Activated T-cell treated with anti-CD3 and anti-CD28 coated beads for 24 hours (primary cell): ENCODE measurements around the gene DMD.

Experiments
- DNase-seq: peaks from one replicate; pipeline ENCODE4 v3.0.0-alpha.2; 2020; ENCODE audit warnings: low read depth

The DMD gene

GRCh38 chrX:31854716-31855115 lies 1356.6 kb downstream of the DMD start:
- DNase-seq: no peak

DNA sequence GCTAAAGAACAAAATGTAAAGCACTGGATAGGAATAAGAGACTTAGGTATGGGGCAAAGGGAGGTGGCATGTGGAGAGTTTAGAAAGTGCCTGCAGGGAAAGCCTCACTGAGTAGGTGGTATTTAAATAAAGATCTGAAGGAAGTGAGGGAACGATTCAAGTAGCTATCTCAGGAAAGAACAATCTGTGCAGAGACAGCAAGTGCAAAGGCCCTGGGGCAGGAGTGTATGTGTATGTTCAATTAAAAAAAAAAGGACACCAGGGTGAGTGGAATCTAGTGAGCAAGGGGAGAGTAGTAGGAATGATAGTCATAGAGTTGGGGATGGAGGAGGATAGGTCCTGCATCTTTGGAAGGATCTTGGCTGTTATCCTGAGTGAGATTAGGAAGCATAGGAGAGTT lies 1359.6 kb downstream of the DMD start:
- no peak for DNase-seq

- no peak for DNase-seq
These were observed 1363.6 kb downstream of the DMD start for GRCh38 chrX:31847773-31848172.

DNA sequence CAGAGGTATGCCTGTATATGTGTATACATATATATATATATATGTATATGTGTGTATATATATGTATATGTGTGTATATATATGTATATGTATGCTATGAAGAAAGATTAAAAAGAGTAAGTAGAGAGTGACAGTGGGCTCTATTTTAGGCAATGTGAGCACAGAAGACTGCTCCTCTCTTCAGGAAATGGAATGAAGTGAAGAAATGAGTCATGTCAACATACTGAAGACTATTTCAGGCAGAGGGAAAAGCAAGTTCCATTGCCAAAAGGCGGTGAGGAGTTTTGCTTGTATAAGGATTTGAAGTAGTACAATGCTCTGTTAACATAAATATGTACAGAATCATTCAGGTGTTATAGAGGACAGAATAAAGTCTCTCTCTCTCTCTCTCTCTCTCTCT lies 1366.3 kb downstream of the DMD start:
- DNase-seq: no peak

- no peak for DNase-seq
These were observed 1372.7 kb downstream of the DMD start for GRCh38 chrX:31838617-31839016.

DNA sequence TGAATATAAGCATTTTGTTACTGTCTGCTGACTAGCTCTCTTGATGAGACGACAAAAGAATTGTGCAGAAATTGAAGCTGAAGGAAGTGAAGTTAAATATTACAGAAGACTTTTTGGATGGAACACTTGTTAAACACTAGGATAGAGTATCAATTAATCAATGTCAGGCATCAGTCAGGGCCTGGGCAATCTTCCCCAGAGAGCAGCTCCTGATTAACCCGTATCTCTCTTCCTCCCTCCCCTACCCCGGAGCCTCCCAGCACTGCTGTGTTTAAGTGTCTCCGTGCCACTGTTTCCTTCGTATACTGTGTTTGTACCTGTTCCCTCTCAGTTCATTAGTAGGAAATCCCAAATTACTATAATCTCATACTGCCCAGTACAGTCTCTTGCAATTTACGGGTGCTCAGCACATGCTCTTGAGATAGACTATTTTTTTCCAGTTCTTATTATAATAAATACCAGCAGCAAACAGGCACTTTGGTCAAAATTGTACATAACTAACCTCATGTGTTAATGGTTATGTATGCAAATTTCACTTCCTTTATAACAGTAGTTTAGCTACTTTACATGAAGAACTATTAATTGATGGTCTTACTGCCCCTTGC lies 1373.8 kb downstream of the DMD start:
- DNase-seq: no peak

DNA sequence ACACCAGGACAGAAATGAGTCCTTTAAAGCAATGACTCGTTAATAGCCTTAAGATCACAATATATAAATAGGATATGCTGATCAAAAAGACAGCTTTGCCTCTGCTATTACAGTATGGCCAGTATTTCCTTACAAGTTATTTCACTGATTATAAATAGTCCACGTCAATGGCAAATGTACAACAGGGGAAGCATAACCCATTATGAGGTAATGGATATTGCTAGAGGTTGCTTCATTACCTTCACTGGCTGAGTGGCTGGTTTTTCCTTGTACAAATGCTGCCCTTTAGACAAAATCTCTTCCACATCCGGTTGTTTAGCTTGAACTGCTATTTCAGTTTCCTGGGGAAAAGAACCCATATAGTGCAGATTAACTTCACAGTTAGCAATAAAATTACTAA lies 1374.9 kb downstream of the DMD start:
- DNase-seq: no peak

- no peak for DNase-seq
These were observed 1379.1 kb downstream of the DMD start for GRCh38 chrX:31832263-31832662.

DNA sequence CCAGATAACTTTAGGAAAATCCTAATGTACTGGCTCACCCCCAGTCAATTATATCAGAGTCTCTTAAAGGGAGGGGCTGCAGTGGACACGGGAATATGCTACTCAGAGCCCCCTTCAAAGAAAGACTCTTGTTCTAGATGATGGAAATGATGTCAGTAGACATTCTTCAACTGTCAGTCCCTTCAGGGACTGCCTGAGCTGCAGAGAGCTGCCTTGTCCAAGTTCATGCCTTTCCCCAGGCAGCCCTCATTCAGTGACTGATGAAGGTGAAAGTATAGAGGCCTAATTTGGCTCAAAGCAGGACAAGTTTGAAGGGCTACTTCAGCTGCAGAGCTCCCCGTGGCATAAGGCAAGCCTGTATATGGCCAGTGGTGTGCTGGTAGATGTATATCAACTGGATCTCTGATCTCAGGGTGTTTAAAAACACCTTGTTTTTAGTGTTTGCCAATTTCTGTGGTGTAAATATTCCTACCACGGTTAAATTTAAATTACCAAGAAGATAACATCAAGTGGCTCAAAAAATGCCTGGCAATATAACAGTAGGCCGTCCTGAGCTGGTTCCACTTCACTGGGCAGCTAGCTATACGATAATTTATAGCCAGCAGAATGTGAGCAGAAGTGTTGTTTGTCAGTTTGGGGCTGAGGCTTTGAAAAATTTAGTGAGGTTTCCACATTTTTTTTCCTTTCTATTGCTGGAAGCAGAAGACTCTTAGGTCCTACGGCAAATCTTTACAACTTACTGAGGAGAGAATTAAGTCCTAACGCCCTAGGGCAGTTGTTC lies 1390.7 kb downstream of the DMD start:
- DNase-seq: no peak

DNA sequence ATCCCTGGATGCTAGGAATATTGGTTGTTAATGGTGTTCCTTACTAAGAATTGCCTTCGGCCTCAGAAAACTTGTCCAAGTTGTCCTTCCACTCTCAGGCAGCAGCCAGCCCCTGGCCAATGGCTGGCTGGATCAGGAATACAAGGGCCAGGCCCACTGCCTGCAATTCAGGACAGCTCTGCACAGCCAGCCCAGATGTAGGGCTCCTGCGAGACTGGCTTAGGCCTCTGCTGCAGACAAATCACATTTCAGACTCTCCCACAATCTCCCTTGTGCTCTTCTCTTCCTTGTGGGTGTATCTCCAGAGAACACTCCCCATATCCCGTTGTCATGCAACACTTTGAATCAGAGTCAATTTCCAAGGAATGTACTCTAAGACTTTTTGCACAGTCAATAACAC lies 1391.9 kb downstream of the DMD start:
- no peak for DNase-seq

GRCh38 chrX:31811106-31811505 lies 1400.2 kb downstream of the DMD start:
- no peak for DNase-seq

- no peak for DNase-seq
These were observed 1403.0 kb downstream of the DMD start for GRCh38 chrX:31808357-31808756.

GRCh38 chrX:31807165-31807564 lies 1404.2 kb downstream of the DMD start:
- DNase-seq: no peak

DNA sequence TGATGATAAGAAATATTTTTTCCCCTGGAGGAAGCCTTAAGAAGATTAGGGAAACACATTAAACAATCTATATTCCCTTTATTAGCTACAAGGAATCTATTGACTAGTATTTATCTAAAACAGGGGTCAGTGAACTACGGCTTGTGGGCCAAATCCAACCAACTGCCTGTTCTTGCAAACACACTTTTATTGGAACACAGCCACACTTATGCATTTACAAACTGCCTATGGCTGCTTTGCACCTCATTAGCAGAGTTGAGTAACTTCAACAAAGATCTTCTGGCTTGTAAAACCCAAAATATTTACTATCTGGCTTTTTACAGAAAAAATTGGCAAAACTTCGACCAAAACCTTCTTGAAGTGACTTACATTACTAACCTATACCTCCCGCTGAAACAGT lies 1405.6 kb downstream of the DMD start:
- no peak for DNase-seq

DNA sequence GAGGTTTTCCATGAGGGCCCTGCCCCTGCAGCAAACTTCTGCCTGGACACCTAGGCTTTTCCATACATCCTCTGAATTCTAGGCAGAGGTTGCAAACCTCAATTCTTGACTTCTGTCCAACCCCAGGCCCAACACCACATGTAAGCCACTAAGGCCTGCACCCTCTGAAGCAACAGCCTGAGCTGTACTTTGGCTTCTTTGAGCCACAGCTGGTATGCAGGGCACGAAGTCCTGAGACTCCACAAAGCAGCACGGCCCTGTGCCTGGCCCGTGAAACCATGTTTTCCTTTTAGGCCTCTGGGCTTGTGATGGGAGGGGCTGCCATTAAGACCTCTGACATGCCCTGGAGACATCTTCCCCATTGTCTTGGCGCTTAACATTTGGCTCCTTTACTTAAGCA lies 1411.1 kb downstream of the DMD start:
- no peak for DNase-seq

DNA sequence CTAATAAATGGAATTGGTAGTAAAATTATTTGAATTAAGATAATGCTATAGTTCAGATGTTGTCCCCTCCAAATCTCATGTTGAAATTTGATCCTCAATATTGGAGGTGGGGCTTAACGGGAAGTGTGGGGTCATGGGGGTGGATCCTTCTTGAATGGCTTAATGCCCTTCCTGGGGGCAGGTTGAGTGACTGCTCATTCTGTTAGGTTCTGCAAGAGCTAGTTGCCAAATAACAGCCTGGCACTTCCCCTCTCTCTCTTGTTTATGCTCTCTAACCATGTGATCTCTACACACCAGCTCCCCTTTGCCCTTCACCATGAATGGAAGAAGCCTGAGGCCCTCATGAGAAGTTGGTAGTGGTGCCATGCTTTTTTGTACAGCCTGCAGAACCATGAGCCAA lies 1414.7 kb downstream of the DMD start:
- DNase-seq: no peak

DNA sequence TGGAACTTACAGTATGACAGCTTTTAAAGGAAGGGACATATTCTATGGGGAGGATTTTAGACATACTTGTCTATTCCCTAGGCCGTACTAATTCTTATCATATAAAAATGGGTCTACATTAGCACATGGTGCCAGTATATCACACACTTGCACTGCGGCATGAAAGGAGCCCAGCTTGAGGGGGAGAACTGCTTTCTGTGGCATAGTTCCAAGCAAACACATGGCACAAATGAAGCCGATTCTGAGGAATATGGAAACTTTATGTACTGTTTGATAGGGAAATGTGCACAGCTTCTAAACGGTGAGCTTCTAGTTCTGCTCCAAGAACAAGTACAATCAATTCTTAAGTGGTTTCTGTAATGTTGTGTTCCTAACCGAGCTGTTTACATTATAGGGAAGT lies 1463.9 kb downstream of the DMD start:
- DNase-seq: no peak

DNA sequence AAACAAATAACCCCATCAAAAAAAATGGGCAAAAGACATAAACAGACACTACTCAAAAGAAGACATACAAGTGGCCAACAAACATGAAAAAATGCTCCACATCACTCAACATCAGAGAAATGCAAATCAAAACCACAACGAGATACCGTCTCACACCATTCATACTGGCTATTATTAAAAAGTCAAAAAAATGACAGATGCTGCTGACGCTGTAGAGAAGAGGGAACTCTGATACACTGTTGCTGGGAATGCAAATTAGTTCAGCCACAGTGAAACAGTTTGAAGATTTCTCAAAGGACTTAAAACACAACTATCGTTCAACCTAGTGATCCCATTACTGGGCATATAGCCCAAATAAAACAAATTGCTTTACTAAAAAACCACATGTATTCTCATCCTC lies 1468.3 kb downstream of the DMD start:
- no peak for DNase-seq

GRCh38 chrX:31717474-31717873 lies 1493.9 kb downstream of the DMD start:
- DNase-seq: no peak

DNA sequence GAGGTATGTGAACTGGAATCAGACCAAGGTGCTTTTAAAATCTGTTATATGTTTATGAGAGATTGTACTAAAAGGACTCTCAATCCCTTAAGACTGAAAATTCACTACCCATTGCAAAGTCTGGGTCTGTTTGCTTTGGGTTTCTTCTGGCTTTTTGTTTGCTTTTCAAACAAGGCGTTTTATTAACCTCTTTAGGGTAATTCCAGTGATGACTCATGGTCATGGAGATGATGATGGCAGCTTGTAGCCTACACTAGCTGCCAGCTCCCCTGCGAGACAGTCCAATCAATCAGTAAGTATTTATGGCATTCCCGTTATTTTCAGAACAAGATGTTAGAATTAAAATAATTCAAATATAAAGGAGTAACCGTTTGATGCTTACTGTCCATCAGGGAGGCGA lies 1495.7 kb downstream of the DMD start:
- no peak for DNase-seq

DNA sequence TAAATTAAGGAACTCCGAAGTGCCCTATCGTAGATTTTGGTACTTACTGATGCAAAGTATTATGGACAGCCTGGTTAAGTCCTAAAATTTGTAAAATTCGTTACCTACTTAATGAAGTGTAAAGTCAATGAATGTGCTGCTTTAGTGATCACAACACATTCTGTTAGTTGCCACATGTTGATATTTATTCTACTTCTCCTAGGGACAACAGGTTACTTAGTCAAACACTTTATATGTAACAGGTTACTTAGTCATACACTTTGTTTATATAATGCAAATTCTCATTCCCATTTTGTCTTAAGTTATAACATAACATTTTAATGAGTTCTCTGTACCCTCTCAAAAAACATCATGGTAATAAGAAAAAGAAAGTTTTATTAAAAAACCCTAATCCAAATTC lies 1496.6 kb downstream of the DMD start:
- no peak for DNase-seq

GRCh38 chrX:31713120-31713519 lies 1498.2 kb downstream of the DMD start:
- no peak for DNase-seq

DNA sequence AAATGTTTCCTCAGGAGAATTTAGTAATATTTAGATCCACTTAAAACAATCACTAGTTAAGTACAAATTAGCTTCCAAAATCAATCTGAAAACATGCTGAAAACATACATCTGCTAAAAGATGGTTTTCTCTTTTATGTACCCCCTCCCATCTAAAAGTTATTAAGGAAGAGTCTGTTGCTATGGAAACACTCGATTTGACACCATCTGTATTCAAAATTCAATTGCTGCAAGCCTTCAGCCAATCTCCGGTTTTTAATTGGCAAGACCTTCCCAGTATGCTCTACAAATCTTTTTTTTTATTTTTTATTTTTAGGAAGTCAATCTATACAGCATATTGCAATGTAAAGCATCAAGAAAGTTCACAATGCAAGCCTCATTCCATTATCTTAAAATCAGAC lies 1500.2 kb downstream of the DMD start:
- DNase-seq: no peak

DNA sequence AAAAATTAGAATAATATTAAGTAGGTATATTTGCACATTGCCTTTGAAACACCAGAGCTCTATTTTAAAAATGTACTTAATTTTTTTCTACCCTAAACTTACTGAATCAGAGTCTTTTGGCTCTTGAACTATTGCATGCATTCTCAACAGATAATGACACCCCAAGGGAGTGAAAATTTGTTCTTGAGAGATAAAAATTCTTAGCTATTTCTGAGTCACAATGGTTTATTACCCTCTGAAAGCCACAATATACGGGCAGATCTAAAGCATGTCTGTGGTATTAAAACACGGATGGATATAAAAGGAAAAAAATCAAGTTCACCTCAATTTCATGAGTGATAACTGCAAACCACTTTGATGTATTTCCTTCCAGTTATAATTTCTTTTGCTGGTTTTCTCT lies 1503.2 kb downstream of the DMD start:
- DNase-seq: no peak
